HG03066 (cell line): Measurements from ENCODE around the gene WWOX.

Experiments used
- ATAC-seq: cut with Tn5 transposase; IDR thresholded peaks from one replicate; pipeline ENCODE4 v1.9.1; 2021; ENCODE audit warnings: low read depth; ENCODE audit not compliant: unreplicated experiment

WWOX gene

GRCh38 chr16:78538919-78539318 is 439.5 kb downstream of the WWOX start:
- ATAC-seq, result no peak

GRCh38 chr16:78542419-78542818 is 443.0 kb downstream of the WWOX start:
- no peak for ATAC-seq

GRCh38 chr16:78543023-78543422 is 443.6 kb downstream of the WWOX start:
- ATAC-seq, result no peak

GRCh38 chr16:78549366-78549765 is 449.9 kb downstream of the WWOX start:
- ATAC-seq, result no peak

GRCh38 chr16:78551487-78552085 is 452.1 kb downstream of the WWOX start:
- no peak for ATAC-seq

- ATAC-seq, result no peak
Observed at GRCh38 chr16:78552106-78552675, 452.7 kb downstream of the WWOX start.

- ATAC-seq, result no peak
Observed at GRCh38 chr16:78552716-78553115, 453.3 kb downstream of the WWOX start.

- no peak for ATAC-seq
Observed at GRCh38 chr16:78553268-78554039, 454.0 kb downstream of the WWOX start.

- no peak for ATAC-seq
Observed at GRCh38 chr16:78556421-78556820, 457.0 kb downstream of the WWOX start.

- no peak for ATAC-seq
Observed at GRCh38 chr16:78560997-78561396, 461.5 kb downstream of the WWOX start.

GRCh38 chr16:78562111-78562510 is 462.7 kb downstream of the WWOX start:
- ATAC-seq, result no peak

- no peak for ATAC-seq
Observed at GRCh38 chr16:78562650-78563049, 463.2 kb downstream of the WWOX start.

GRCh38 chr16:78563905-78564304 is 464.5 kb downstream of the WWOX start:
- no peak for ATAC-seq

- ATAC-seq, result no peak
Observed at GRCh38 chr16:78566397-78567073, 467.1 kb downstream of the WWOX start.

GRCh38 chr16:78570399-78571141 is 471.1 kb downstream of the WWOX start:
- no peak for ATAC-seq

- no peak for ATAC-seq
Observed at GRCh38 chr16:78571434-78571833, 472.0 kb downstream of the WWOX start.

- ATAC-seq, result no peak
Observed at GRCh38 chr16:78571898-78572358, 472.5 kb downstream of the WWOX start.

GRCh38 chr16:78574571-78574970 is 475.1 kb downstream of the WWOX start:
- ATAC-seq, result peak; percentile 83

GRCh38 chr16:78576941-78577340 is 477.5 kb downstream of the WWOX start:
- ATAC-seq, result no peak

- no peak for ATAC-seq
Observed at GRCh38 chr16:78577630-78578029, 478.2 kb downstream of the WWOX start.

GRCh38 chr16:78579020-78579419 is 479.6 kb downstream of the WWOX start:
- no peak for ATAC-seq
